ENCODE results near the gene FPR2.

Gene FPR2

DNA sequence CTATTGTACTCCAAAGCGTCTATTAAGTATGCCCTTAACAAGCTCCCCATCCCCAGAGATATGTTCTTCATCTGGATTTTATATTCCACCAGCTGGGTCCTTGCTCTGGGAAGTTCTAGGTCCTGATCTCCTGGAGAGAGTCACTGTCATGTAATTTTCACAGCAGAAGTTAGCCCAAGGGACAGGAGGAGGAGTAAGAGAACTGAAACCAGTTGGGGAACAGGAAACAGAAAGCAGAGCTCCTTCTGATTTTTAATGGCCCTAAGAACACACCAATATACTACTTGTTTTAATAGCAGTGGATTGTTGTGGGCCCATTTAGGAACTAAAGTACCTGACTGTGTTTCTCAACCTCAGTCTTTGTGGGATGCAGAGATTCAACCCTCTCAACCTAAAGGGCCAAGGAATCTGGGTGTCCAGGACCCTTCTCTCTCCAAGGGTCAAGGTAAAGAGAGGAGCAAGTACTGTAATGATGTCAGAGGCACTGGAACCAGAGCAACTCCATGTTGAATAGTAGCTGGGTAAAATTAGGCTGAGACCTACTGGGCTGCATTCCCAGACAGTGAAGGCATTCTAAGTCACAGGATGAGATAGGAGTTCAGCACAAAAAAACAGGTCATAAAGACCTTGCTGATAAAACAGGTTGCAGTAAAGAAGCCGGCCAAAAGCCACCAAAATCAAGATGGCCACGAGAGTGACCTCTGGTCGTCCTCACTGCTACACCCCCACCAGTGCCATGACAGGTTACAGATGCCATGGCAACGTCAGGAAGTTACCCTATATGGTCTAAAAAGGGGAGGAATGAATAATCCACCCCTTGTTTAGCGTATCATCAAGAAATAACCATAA is 25.9 kb downstream of the FPR2 start:
- Histone ChIP-seq H3K79me2 (ENCODE audit: low read length) (no peaks in the 10 kb centered on the region), H3K27ac (ENCODE audit: low read length) (peak overlapping the region; percentile 95), H3K4me2 (ENCODE audit: low read length) (peak overlapping the region; percentile 52), H3K9me3 (ENCODE audit: insufficient read depth, low read length) (peaks cover 9% of the 10 kb centered on the region), H3K4me3 (ENCODE audit: low read length) (no peak overlapping the region; the same call in 1 of the 2 replicates), H3K9ac (ENCODE audit: low read length) (peak overlapping the region; percentile 8; the same call in 1 of the 2 replicates), H4K20me1 (ENCODE audit: insufficient read depth, low read length) (no peaks in the 10 kb centered on the region), H3K4me1 (ENCODE audit: low read length) (peaks cover 46% of the 10 kb centered on the region), H2AFZ (ENCODE audit: low read depth, low read length) (no peak overlapping the region), H3K36me3 (replicated peaks; ENCODE audit: low read depth, low read length) (no peaks in the 10 kb centered on the region), H3K27me3 (ENCODE audit: low read depth, low read length) (no peaks in the 10 kb centered on the region)
- TF ChIP-seq EZH2phosphoT487 (IDR thresholded peaks at IDR 0.05; ENCODE audit: low read depth): no peak
- TF ChIP-seq, protein P1, sequence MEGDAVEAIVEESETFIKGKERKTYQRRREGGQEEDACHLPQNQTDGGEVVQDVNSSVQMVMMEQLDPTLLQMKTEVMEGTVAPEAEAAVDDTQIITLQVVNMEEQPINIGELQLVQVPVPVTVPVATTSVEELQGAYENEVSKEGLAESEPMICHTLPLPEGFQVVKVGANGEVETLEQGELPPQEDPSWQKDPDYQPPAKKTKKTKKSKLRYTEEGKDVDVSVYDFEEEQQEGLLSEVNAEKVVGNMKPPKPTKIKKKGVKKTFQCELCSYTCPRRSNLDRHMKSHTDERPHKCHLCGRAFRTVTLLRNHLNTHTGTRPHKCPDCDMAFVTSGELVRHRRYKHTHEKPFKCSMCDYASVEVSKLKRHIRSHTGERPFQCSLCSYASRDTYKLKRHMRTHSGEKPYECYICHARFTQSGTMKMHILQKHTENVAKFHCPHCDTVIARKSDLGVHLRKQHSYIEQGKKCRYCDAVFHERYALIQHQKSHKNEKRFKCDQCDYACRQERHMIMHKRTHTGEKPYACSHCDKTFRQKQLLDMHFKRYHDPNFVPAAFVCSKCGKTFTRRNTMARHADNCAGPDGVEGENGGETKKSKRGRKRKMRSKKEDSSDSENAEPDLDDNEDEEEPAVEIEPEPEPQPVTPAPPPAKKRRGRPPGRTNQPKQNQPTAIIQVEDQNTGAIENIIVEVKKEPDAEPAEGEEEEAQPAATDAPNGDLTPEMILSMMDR (IDR thresholded peaks at IDR 0.05; ENCODE audit: low read depth, low read length): no peak

DNA sequence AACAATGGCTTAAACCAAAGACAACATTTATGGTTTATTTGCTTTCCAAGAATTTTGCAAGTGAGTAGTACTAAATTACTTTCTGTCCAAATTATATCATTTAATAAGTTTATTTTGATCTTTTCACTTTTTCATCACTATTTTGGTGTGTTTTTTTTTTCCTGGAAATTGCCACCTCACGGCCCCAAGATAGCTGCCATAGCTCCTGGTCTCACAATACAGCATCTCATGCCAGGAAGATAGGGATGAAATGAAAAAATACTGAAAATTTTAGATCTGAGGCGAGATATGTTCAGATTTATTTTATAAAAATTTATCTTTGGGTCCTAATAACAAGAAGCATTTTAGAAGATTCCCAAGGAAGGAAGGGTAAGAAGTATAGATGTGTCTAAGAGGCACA is 27.0 kb downstream of the FPR2 start:
- no peak overlapping the region for H3K4me3 ChIP-seq (ENCODE audit: low read length)
- H3K79me2 ChIP-seq (ENCODE audit: low read length): no peaks in the 10 kb centered on the region
- H3K4me2 ChIP-seq (ENCODE audit: low read length): no peak overlapping the region
- H3K9me3 ChIP-seq (ENCODE audit: insufficient read depth, low read length): peaks cover 9% of the 10 kb centered on the region
- no peak overlapping the region for H3K27ac ChIP-seq (ENCODE audit: low read length)
- H4K20me1 ChIP-seq (ENCODE audit: insufficient read depth, low read length): no peaks in the 10 kb centered on the region
- H3K27me3 ChIP-seq (ENCODE audit: low read depth, low read length): no peaks in the 10 kb centered on the region
- no peak overlapping the region for H2AFZ ChIP-seq (ENCODE audit: low read depth, low read length)
- TF ChIP-seq EZH2phosphoT487 (IDR thresholded peaks at IDR 0.05; ENCODE audit: low read depth): no peak
- TF ChIP-seq, protein P1 (IDR thresholded peaks at IDR 0.05; ENCODE audit: low read depth, low read length): no peak
- peaks cover 42% of the 10 kb centered on the region for H3K4me1 ChIP-seq (ENCODE audit: low read length)
- no peak overlapping the region for H3K9ac ChIP-seq (ENCODE audit: low read length)
- H3K36me3 ChIP-seq (replicated peaks; ENCODE audit: low read depth, low read length): no peaks in the 10 kb centered on the region

DNA sequence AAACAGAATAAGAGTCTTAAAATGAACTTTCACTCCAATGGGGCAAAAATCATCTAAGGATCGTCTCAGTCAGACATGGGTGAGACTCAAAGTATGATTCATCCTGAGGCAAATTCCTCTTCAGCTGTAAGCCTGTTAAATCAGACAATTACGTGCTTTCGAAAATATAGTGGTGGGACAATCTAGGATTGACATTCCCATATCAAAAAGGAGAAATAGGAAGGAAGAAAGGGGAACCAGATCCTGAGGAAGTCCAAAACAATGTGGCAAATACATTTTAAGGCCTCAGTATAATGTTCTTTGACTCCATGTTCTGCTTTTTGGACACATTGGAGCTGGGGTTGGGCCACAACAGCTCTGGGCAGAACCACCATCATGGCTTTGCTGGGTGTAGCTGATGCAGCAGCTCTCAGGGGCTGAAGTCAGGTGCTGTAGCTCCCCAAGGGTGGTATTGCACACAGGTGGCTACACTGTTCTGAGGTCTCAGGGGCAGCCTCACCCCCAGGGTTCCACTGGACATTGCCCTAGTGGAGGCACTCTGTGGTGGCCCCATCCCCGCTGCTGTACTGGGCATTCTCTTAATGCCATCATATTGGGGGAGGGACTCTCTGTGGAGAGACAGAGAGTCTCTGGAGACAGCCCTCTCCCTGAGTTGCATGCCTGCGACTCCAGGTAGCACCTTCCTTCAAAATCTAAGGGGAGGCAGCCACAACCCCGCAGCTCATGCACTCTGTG is 28.2 kb downstream of the FPR2 start:
- Histone ChIP-seq H3K9me3 (ENCODE audit: insufficient read depth, low read length) (peaks cover 3% of the 10 kb centered on the region; the same call in 1 of the 2 replicates), H3K9ac (ENCODE audit: low read length) (no peak overlapping the region), H3K4me2 (ENCODE audit: low read length) (no peak overlapping the region), H2AFZ (ENCODE audit: low read depth, low read length) (no peak overlapping the region), H3K27ac (ENCODE audit: low read length) (no peak overlapping the region), H3K36me3 (replicated peaks; ENCODE audit: low read depth, low read length) (no peaks in the 10 kb centered on the region), H4K20me1 (ENCODE audit: insufficient read depth, low read length) (no peaks in the 10 kb centered on the region), H3K4me1 (ENCODE audit: low read length) (peaks cover 32% of the 10 kb centered on the region), H3K27me3 (ENCODE audit: low read depth, low read length) (no peaks in the 10 kb centered on the region), H3K79me2 (ENCODE audit: low read length) (no peaks in the 10 kb centered on the region), H3K4me3 (ENCODE audit: low read length) (no peak overlapping the region)
- TF ChIP-seq, protein P1 (IDR thresholded peaks at IDR 0.05; ENCODE audit: low read depth, low read length): no peak
- TF ChIP-seq EZH2phosphoT487 (IDR thresholded peaks at IDR 0.05; ENCODE audit: low read depth): no peak

DNA sequence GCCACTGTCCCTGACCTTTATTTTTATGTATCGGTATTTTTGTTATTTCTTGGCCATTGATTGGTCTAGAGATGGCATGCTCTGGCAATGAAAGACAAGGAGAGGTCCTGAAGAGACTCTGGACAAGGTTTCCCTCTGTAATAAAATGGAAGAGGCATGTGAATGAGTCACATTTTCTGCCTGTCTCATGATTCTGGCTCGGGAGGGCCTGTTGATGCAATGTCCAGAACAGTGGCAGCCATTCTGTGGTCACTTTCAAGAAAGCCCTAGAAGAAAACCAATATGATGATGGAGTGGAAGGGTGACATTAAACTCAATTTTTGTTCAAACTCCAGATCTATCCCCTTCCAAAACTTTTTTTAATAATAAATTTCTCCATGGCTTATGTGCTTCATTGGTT is 32.0 kb downstream of the FPR2 start:
- Histone ChIP-seq H3K9ac (ENCODE audit: low read length) (no peak overlapping the region), H3K4me1 (ENCODE audit: low read length) (no peaks in the 10 kb centered on the region), H3K27ac (ENCODE audit: low read length) (no peak overlapping the region), H3K27me3 (ENCODE audit: low read depth, low read length) (peaks cover 3% of the 10 kb centered on the region; the same call in 1 of the 2 replicates), H4K20me1 (ENCODE audit: insufficient read depth, low read length) (no peaks in the 10 kb centered on the region), H3K9me3 (ENCODE audit: insufficient read depth, low read length) (peaks cover 4% of the 10 kb centered on the region; the same call in 1 of the 2 replicates), H2AFZ (ENCODE audit: low read depth, low read length) (no peak overlapping the region), H3K4me2 (ENCODE audit: low read length) (no peak overlapping the region), H3K36me3 (replicated peaks; ENCODE audit: low read depth, low read length) (no peaks in the 10 kb centered on the region), H3K79me2 (ENCODE audit: low read length) (no peaks in the 10 kb centered on the region), H3K4me3 (ENCODE audit: low read length) (no peak overlapping the region)
- TF ChIP-seq EZH2phosphoT487 (IDR thresholded peaks at IDR 0.05; ENCODE audit: low read depth): no peak
- TF ChIP-seq, protein P1 (IDR thresholded peaks at IDR 0.05; ENCODE audit: low read depth, low read length): no peak
